Activated CD8-positive, alpha-beta memory T cell treated with anti-CD3 and anti-CD28 coated beads, Interleukin-2, amount 10 ng/mL, durations not matched to agents 7 days and 5 days (primary cell): ENCODE data around the gene C9orf72. TPM values are rescaled to one million over a fixed set of nuclear protein-coding genes. Genes with fewer than 3 reads are reported as not detected.

Source experiments
- ATAC-seq: fragments of 150-1000 bp; cut with Tn5 transposase; one replicate; pipeline ENCODE4 v1.10.0; 2021; ENCODE audit warnings: moderate library complexity
- CTCF ChIA-PET: fragments of 350-600 bp; sonication (Branson Sonifier 250); formaldehyde crosslinking; loops from one replicate; lab custom pipeline; 2021; ENCODE audit warnings: antibody characterized with exemption; lab: Charles Lee
- DNase-seq: peaks from one replicate; pipeline ENCODE4 v3.0.0-alpha.2; 2020
- H3K27ac Mint-ChIP-seq: one replicate; pipeline ENCODE4 v1.8.0; 2021; ENCODE audit warnings: mild to moderate bottlenecking, mixed read lengths
- H3K27me3 Mint-ChIP-seq: one replicate; pipeline ENCODE4 v1.8.0; 2021; ENCODE audit warnings: mixed read lengths
- H3K36me3 Mint-ChIP-seq: one replicate; pipeline ENCODE4 v1.8.0; 2021; ENCODE audit warnings: mild to moderate bottlenecking, mixed read lengths
- H3K4me1 Mint-ChIP-seq: one replicate; pipeline ENCODE4 v1.8.0; 2021; ENCODE audit warnings: mixed read lengths
- H3K4me3 Mint-ChIP-seq: one replicate; pipeline ENCODE4 v1.8.0; 2021; ENCODE audit warnings: mild to moderate bottlenecking, moderate library complexity, mixed read lengths
- H3K9me3 Mint-ChIP-seq: one replicate; pipeline ENCODE4 v1.8.0; 2022; ENCODE audit warnings: low read depth, mixed read lengths
- total RNA-seq, 2 experiments: library from RNA; stranded (reverse); gene quantifications; one replicate each; pipeline ENCODE4 v1.2.3, GENCODE V29; 2021

C9orf72 gene
- total RNA-seq, 2 experiments from 2014 or later = 3.6 to 7.0 TPM

DNA sequence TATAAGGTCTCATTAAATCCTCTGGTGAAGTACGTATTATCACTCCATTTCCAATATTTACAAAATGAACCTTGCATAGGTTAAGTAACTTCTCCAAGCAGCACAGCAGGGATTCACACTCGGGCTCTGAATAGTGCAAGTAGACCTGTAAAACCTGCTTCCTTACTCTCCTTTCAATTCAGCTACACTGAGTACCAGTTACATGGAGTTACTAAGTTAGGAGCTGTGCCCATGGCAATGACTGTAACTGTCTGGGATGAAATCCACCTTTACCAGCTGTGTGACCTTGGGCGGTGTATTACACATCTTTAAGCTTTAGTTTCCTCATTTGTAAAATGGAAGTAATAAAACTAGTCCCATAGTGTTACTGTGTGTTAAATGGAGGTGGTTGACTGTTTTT, 27.8 kb downstream of the C9orf72 start:
- no peak overlapping the region for H3K4me3 Mint-ChIP-seq
- peaks cover 4% of the 10 kb centered on the region for H3K36me3 Mint-ChIP-seq
- no peak for ATAC-seq
- DNase-seq = no peak
- H3K4me1 Mint-ChIP-seq = no peaks in the 10 kb centered on the region
- H3K27ac Mint-ChIP-seq = no peak overlapping the region
- no peaks in the 10 kb centered on the region for H3K9me3 Mint-ChIP-seq
- CTCF ChIA-PET = interaction anchor here (0.5 to 4.1 kb wide), 4 partner anchors 16 to 508 kb away, joined by 3 to 25 read pairs (median 4); partner anchors contain the start of gene MOB3B
- no peaks in the 10 kb centered on the region for H3K27me3 Mint-ChIP-seq

DNA sequence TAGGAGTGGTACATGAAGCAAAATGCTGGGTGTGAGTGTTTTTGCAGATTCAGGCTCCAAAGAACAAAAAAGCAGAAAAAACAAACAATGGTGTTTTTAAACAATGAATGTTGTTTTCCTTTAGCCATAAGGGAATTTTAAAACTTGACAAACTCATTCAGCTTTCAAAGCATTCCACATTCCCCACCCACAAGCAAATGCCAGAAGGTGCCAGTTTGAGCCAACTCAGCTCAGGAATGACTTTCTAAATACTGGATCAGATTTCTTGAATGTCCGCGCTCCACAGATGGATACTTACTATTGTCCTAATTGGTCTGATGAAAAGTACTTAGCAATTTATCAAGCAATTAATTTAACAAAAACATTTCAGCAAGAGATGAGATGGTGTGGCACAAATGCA, 30.8 kb downstream of the C9orf72 start:
- no peaks in the 10 kb centered on the region for H3K4me1 Mint-ChIP-seq
- no peaks in the 10 kb centered on the region for H3K9me3 Mint-ChIP-seq
- DNase-seq = no peak
- H3K27me3 Mint-ChIP-seq = no peaks in the 10 kb centered on the region
- no peak for ATAC-seq
- H3K27ac Mint-ChIP-seq = no peak overlapping the region
- H3K4me3 Mint-ChIP-seq = no peak overlapping the region
- peaks cover 4% of the 10 kb centered on the region for H3K36me3 Mint-ChIP-seq
- CTCF ChIA-PET = no interaction called here

DNA sequence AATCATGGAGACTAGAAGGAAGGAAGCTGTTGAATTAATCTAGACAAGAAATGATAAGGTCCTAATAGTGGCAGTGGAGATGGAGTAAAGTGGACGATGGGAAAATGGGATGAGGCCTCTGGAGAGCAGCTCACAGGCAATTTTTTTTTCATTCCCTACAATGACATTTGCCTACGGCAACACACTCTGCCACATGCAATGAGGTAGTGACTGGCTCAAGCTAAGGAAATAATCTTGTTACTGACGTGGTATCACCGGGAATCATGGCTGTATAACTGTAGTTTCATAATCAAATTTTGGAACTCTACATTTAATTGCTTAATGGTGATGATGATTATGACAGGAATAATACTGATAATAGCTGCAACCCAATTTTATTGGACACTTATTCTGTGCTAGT, 31.5 kb downstream of the C9orf72 start:
- Mint-ChIP-seq H3K9me3 (no peaks in the 10 kb centered on the region), H3K4me3 (no peak overlapping the region), H3K27ac (no peak overlapping the region), H3K27me3 (no peaks in the 10 kb centered on the region), H3K4me1 (no peaks in the 10 kb centered on the region), H3K36me3 (peaks cover 4% of the 10 kb centered on the region)
- CTCF ChIA-PET = no interaction called here
- ATAC-seq (no peak), DNase-seq (no peak)

GRCh38 chr9:27540502-27540901, 32.8 kb downstream of the C9orf72 start:
- Mint-ChIP-seq H3K27ac (no peak overlapping the region), H3K9me3 (no peaks in the 10 kb centered on the region), H3K4me1 (no peaks in the 10 kb centered on the region), H3K27me3 (no peaks in the 10 kb centered on the region), H3K36me3 (peaks cover 4% of the 10 kb centered on the region), H3K4me3 (no peak overlapping the region)
- CTCF ChIA-PET = interaction anchor here (2.7 kb wide), 1 partner anchor 11 kb away, joined by 12 read pairs; the partner anchor contains the start of gene MOB3B
- ATAC-seq (no peak), DNase-seq (no peak)

- Mint-ChIP-seq H3K9me3 (no peaks in the 10 kb centered on the region), H3K36me3 (peaks cover 4% of the 10 kb centered on the region), H3K27ac (no peak overlapping the region), H3K4me3 (no peak overlapping the region), H3K4me1 (no peaks in the 10 kb centered on the region), H3K27me3 (no peaks in the 10 kb centered on the region)
- ATAC-seq (no peak), DNase-seq (no peak)
- CTCF ChIA-PET = interaction anchor here (2.7 kb wide), 1 partner anchor 10 kb away, joined by 12 read pairs; the partner anchor contains the start of gene MOB3B
These were observed 33.5 kb downstream of the C9orf72 start for GRCh38 chr9:27539479-27540441.

- Mint-ChIP-seq H3K9me3 (no peaks in the 10 kb centered on the region), H3K36me3 (no peaks in the 10 kb centered on the region), H3K27ac (no peak overlapping the region), H3K4me1 (no peaks in the 10 kb centered on the region), H3K27me3 (no peaks in the 10 kb centered on the region), H3K4me3 (no peak overlapping the region)
- DNase-seq (no peak), ATAC-seq (no peak)
- CTCF ChIA-PET = interaction anchor here (2.7 kb wide), 1 partner anchor 9 kb away, joined by 12 read pairs; the partner anchor contains the start of gene MOB3B
These were observed 34.6 kb downstream of the C9orf72 start for GRCh38 chr9:27538647-27539046.

- DNase-seq = no peak
- no peak for ATAC-seq
- H3K9me3 Mint-ChIP-seq = no peaks in the 10 kb centered on the region
- H3K36me3 Mint-ChIP-seq = no peaks in the 10 kb centered on the region
- CTCF ChIA-PET = interaction anchor here (1.1 to 2.7 kb wide), 2 partner anchors 8 to 196 kb away, joined by 3 to 12 read pairs; partner anchors contain the start of gene MOB3B
- H3K27me3 Mint-ChIP-seq = no peaks in the 10 kb centered on the region
- H3K27ac Mint-ChIP-seq = no peak overlapping the region
- no peak overlapping the region for H3K4me3 Mint-ChIP-seq
- H3K4me1 Mint-ChIP-seq = no peaks in the 10 kb centered on the region
These were observed 35.5 kb downstream of the C9orf72 start for GRCh38 chr9:27537756-27538155.

DNA sequence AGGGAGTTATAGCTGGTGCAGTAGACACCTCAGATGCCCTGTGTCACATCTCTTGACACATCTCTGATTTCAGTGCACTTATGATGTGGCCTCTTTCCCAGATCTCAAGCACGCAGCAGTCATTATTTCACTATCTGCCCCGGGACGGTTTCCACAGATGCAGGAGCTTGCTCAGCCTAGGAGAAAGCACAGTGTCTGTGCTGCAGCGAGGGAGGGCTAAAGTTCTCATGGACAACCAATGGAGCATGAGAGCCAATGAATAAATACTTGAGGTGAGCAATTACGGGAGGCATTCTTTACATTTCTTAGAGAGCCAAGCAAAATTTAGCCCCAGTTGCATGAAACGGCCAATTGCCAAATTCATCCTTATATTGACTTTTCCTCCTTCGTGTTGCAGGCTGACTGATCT, 36.2 kb downstream of the C9orf72 start:
- Mint-ChIP-seq H3K9me3 (no peaks in the 10 kb centered on the region), H3K27me3 (no peaks in the 10 kb centered on the region), H3K27ac (no peak overlapping the region), H3K36me3 (no peaks in the 10 kb centered on the region), H3K4me3 (no peak overlapping the region), H3K4me1 (no peaks in the 10 kb centered on the region)
- CTCF ChIA-PET = interaction anchor here (1.1 to 8.6 kb wide), 2 partner anchors 196 to 203 kb away, joined by 3 to 92 read pairs; no protein-coding TSS in a partner anchor
- DNase-seq (no peak), ATAC-seq (no peak)

DNA sequence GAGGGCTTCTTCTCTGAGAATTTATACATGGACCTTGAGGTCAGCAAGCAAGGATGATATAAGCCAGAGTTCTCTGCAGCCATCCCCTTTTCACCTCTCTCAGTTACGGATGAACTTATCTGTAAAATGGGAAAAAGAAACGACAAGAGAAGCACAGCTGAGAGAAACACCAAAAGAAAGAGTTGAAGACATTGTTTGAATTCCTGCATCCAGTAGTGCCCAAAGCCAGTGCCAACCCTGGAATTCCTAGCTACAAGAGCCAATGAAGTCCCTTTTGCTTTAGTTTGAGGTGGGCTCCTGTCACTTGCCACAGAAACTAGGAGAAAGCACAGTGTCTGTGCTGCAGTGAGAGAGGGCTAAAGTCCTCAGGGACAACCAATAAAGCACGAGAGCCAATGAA, 37.1 kb downstream of the C9orf72 start:
- DNase-seq (no peak), ATAC-seq (no peak)
- Mint-ChIP-seq H3K27ac (no peak overlapping the region), H3K4me1 (no peaks in the 10 kb centered on the region), H3K36me3 (no peaks in the 10 kb centered on the region), H3K9me3 (no peaks in the 10 kb centered on the region), H3K27me3 (peaks cover 1% of the 10 kb centered on the region), H3K4me3 (no peak overlapping the region)
- CTCF ChIA-PET = interaction anchor here (8.6 kb wide), 1 partner anchor 202 kb away, joined by 92 read pairs; no protein-coding TSS in a partner anchor

GRCh38 chr9:27535701-27536118, 37.6 kb downstream of the C9orf72 start:
- peak; percentile 49 for ATAC-seq

DNA sequence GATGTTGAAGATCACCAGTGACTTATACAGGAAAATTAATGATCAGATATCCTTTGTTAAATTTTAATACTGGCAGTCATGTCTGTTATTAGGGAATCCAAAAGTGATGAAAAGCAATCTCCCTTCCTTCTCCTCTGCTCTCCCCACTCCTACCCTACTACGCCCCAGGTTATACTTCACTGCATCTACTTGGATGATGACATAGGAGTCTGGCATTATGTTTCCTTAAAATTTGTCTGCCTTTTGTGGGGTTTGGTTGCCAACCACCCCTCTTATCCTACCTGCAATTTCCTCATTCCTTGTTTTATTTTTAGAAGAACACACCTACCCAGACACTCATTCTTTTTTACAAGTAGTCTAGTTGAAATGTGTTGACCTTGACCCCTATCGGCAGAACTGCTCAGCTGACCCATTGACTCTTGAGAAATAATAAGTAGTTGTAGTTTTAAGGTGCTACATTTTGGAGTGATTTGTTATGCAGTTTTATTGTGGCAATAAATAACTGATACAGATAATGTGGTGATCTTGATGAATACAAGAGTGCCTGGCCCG, 38.5 kb downstream of the C9orf72 start:
- peaks cover 14% of the 10 kb centered on the region for H3K27me3 Mint-ChIP-seq
- no peak overlapping the region for H3K27ac Mint-ChIP-seq
- CTCF ChIA-PET = interaction anchor here (8.6 kb wide), 1 partner anchor 200 kb away, joined by 92 read pairs; no protein-coding TSS in a partner anchor
- no peaks in the 10 kb centered on the region for H3K9me3 Mint-ChIP-seq
- no peak overlapping the region for H3K4me3 Mint-ChIP-seq
- ATAC-seq (no peak), DNase-seq (no peak)
- H3K4me1 Mint-ChIP-seq = no peaks in the 10 kb centered on the region
- H3K36me3 Mint-ChIP-seq = no peaks in the 10 kb centered on the region

More at GRCh38 chr9:27535701-27536118, 37.6 kb downstream of the C9orf72 start:
- Mint-ChIP-seq H3K4me1 (no peaks in the 10 kb centered on the region), H3K27me3 (peaks cover 5% of the 10 kb centered on the region), H3K9me3 (no peaks in the 10 kb centered on the region), H3K27ac (no peak overlapping the region), H3K36me3 (no peaks in the 10 kb centered on the region), H3K4me3 (no peak overlapping the region)
- DNase-seq = no peak
- CTCF ChIA-PET = interaction anchor here (8.6 kb wide), 1 partner anchor 201 kb away, joined by 92 read pairs; no protein-coding TSS in a partner anchor

DNA sequence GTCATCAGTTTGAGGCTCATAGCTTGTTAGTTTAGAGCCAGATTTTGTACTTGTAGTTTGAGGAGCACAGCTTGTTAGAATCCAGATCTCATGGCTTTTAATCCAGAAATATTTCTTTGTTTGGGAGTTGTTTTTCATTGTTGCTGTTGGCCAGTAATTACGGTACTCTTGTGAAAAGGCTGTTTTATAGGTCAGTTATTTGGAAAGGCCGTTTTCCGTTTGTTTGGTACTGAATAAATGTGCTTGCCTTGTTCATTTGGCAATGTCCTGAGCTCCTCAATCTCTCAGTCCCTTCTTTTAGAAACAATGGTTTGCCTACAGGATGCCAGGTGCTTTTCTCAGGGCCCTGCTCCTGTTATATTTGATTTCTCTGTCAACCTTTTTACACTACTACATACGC, 39.1 kb downstream of the C9orf72 start:
- Mint-ChIP-seq H3K27me3 (peaks cover 14% of the 10 kb centered on the region), H3K36me3 (no peaks in the 10 kb centered on the region), H3K9me3 (no peaks in the 10 kb centered on the region), H3K4me3 (no peak overlapping the region), H3K27ac (no peak overlapping the region), H3K4me1 (no peaks in the 10 kb centered on the region)
- DNase-seq = no peak
- CTCF ChIA-PET = interaction anchor here (8.6 kb wide), 1 partner anchor 200 kb away, joined by 92 read pairs; no protein-coding TSS in a partner anchor
- ATAC-seq = no peak

DNA sequence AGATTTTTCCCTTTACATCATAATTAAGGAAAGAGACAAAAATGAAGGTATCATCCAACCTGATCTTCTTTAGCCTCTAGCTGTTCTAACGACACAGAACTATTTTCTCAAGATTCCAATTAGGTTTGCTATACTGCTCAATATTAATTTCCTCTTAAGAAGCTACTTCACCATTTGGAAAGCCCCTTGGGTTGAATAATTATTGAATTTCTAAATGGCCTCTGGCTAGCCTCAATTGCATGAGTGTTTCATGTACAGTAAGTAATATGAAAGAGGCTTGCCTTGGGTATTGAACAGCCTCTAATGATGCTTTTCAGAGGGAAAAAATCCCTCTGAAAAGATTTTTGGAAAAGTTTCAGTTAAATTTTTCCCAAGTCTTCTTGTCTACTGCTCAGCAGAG, 40.0 kb downstream of the C9orf72 start:
- DNase-seq (no peak), ATAC-seq (no peak)
- Mint-ChIP-seq H3K27me3 (peaks cover 17% of the 10 kb centered on the region), H3K27ac (no peak overlapping the region), H3K4me1 (peaks cover 4% of the 10 kb centered on the region), H3K36me3 (no peaks in the 10 kb centered on the region), H3K9me3 (no peaks in the 10 kb centered on the region), H3K4me3 (no peak overlapping the region)
- CTCF ChIA-PET = interaction anchor here (1.5 to 8.6 kb wide), 2 partner anchors 14 to 199 kb away, joined by 3 to 92 read pairs; no protein-coding TSS in a partner anchor
